Keratinocyte (primary cell): Measurements from ENCODE around the gene TNFSF15. TPM values are rescaled to one million over a fixed set of nuclear protein-coding genes. Genes with fewer than 3 reads are reported as not detected.

Experiments used
- DNase-seq: peaks from one replicate; pipeline ENCODE4 v3.0.0-alpha.2; 2011; ENCODE audit warnings: low read depth, missing footprints, low spot score
- FAIRE-seq: peaks from 2 replicates; lab custom pipeline; 2011; peaks lifted over from hg19 to GRCh38; lab: Jason Lieb, UNC
- H2AFZ ChIP-seq: 2 replicates; pipeline ENCODE4 v1.6.0; 2012; ENCODE audit warnings: low read length, control low read depth, inconsistent platforms; ENCODE audit not compliant: control insufficient read depth
- H3K27ac ChIP-seq: 2 replicates; pipeline ENCODE4 v1.5.1; 2011; ENCODE audit warnings: low read length; ENCODE audit not compliant: control insufficient read depth, insufficient read depth
- H3K27me3 ChIP-seq: 3 replicates; pipeline ENCODE4 v1.6.0; 2011; ENCODE audit warnings: low read length; ENCODE audit not compliant: control insufficient read depth, insufficient read depth; ENCODE audit errors: extremely low read depth
- H3K36me3 ChIP-seq, 2 experiments: 2 replicates in 1 of 2; 3 replicates in 1 of 2; pipeline ENCODE4 v1.5.1; 2011; ENCODE audit warnings: low read length in 2 of 2, mild to moderate bottlenecking in 1 of 2; ENCODE audit not compliant: control insufficient read depth in 2 of 2, insufficient read depth in 2 of 2; ENCODE audit errors: extremely low read depth in 1 of 2
- H3K4me1 ChIP-seq: 3 replicates; pipeline ENCODE4 v1.5.1; 2011; ENCODE audit warnings: low read length; ENCODE audit not compliant: control insufficient read depth, insufficient read depth; ENCODE audit errors: extremely low read depth
- H3K4me2 ChIP-seq: 3 replicates; pipeline ENCODE4 v1.6.0; 2011; ENCODE audit warnings: low read depth, low read length; ENCODE audit not compliant: control insufficient read depth, insufficient read depth; ENCODE audit errors: extremely low read depth
- H3K4me3 ChIP-seq, 3 experiments: fragments of 200-600 bp in 1 of 3; sonication (generic) in 1 of 3; 2 replicates in 2 of 3; 3 replicates in 1 of 3; pipeline ENCODE4 v1.5.1; 2011 to 2016; ENCODE audit warnings: low read length in 3 of 3, mild to moderate bottlenecking in 3 of 3, control low read depth in 2 of 3, inconsistent platforms in 1 of 3, low read depth in 1 of 3, mixed read lengths in 1 of 3, mixed run types in 1 of 3, moderate library complexity in 1 of 3; ENCODE audit not compliant: control insufficient read depth in 2 of 3, insufficient read depth in 2 of 3; ENCODE audit errors: extremely low read depth in 1 of 3
- H3K79me2 ChIP-seq: 2 replicates; pipeline ENCODE4 v1.6.0; 2012; ENCODE audit warnings: low read length; ENCODE audit not compliant: control insufficient read depth, insufficient read depth
- H3K9ac ChIP-seq: 3 replicates; pipeline ENCODE4 v1.6.0; 2011; ENCODE audit warnings: low read length; ENCODE audit not compliant: control insufficient read depth, insufficient read depth; ENCODE audit errors: extremely low read depth
- H3K9me1 ChIP-seq: 3 replicates; pipeline ENCODE4 v1.6.0; 2011; ENCODE audit warnings: low read length; ENCODE audit not compliant: control insufficient read depth, insufficient read depth; ENCODE audit errors: extremely low read depth
- H3K9me3 ChIP-seq: 2 replicates; pipeline ENCODE4 v1.5.1; 2012; ENCODE audit warnings: low read depth, low read length; ENCODE audit not compliant: control insufficient read depth
- H4K20me1 ChIP-seq: 3 replicates; pipeline ENCODE4 v1.6.0; 2011; ENCODE audit warnings: low read length; ENCODE audit not compliant: control insufficient read depth, insufficient read depth; ENCODE audit errors: extremely low read depth
- CTCF ChIP-seq, 3 experiments: IDR thresholded peaks in 1 of 3; conservative IDR thresholded peaks in 1 of 3; optimal IDR thresholded peaks in 1 of 3; 2 replicates in 2 of 3; 3 replicates in 1 of 3; pipeline versions ENCODE3 to v1.5.1; 2011; ENCODE audit warnings: low read length in 3 of 3, mild to moderate bottlenecking in 3 of 3, moderate library complexity in 2 of 3, control low read depth in 1 of 3, inconsistent platforms in 1 of 3; ENCODE audit not compliant: insufficient read depth in 2 of 3; ENCODE audit errors: extremely low read depth in 1 of 3
- EZH2 ChIP-seq: IDR thresholded peaks from one replicate; pipeline ENCODE4 v1.6.1; 2012; ENCODE audit warnings: inconsistent platforms, mild to moderate bottlenecking, low read length, moderate library complexity
- dilution Hi-C: fragments of 300-500 bp; cut with MboI; formaldehyde crosslinking; loops from one replicate; pipeline ENCODE4 v1.7.0; 2020; ENCODE audit warnings: low sequenced_read_pairs; ENCODE audit not compliant: extremely low pct_ligation_motif_present
- polyA plus RNA-seq, 5 experiments: library from polyadenylated mRNA; depleted of rRNA in 3 of 5; stranded (reverse) in 3 of 5; stranded (forward) in 1 of 5; unstranded in 1 of 5; fragments of >200 nt; gene quantifications; 1 replicate in 1 of 5; 2 replicates in 3 of 5; 3 replicates in 1 of 5; pipeline versions ENCODE4 v1.2.1 to v1.2.3, GENCODE V29; 2011 to 2012; ENCODE audit warnings: missing spikeins in 2 of 5, low read depth in 1 of 5, low replicate concordance in 1 of 5

TNFSF15 gene
- polyA plus RNA-seq, 1 donor (not counting 4 experiments of a cell fraction or from before 2014, with no cell fraction given) = 1.1 TPM

DNA sequence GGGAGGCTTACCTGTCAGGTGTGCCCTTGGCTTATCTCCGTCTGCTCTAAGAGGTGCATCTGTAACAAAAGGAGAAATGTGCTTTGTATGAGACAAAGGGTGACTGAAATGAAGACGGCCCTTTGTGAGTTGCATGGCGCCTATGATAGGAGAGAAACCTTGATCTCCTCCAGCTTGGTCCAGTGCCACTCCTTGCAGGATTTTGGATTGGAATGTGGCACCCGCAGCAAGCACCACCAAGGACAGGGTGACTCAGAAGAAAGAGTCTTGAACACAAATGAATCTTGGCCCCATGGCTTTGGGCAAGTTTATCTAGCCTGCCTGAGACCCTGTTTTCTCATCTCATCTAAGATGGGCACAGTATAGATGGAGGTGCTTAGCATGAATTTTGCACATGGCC, 13.4 kb downstream of the TNFSF15 start:
- H3K79me2 ChIP-seq = no peaks in the 10 kb centered on the region
- peaks cover 17% of the 10 kb centered on the region for H3K4me1 ChIP-seq
- FAIRE-seq = no peak
- no peaks in the 10 kb centered on the region for H3K27me3 ChIP-seq
- TF ChIP-seq CTCF (optimal IDR thresholded peaks at IDR 0.05 in 1 of 3, IDR thresholded peaks at IDR 0.05 in 1 of 3, conservative IDR thresholded peaks at IDR 0.05 in 1 of 3; ENCODE audit: extremely low read depth in 1 of 3, insufficient read depth in 2 of 3, low read length in 3 of 3) = no peak
- TF ChIP-seq EZH2 = no peak
- no peak overlapping the region for H3K27ac ChIP-seq
- no peak for DNase-seq
- no peak overlapping the region for H2AFZ ChIP-seq
- H3K4me3 ChIP-seq = no peak overlapping the region
- no peaks in the 10 kb centered on the region for H3K36me3 ChIP-seq
- H3K9me1 ChIP-seq = no peaks in the 10 kb centered on the region
- H3K9me3 ChIP-seq = no peaks in the 10 kb centered on the region
- H3K9ac ChIP-seq = no peak overlapping the region
- H4K20me1 ChIP-seq = no peaks in the 10 kb centered on the region
- H3K4me2 ChIP-seq = no peak overlapping the region
- dilution Hi-C loops = no loop called here

- H3K4me1 ChIP-seq = peaks cover 20% of the 10 kb centered on the region
- DNase-seq = no peak
- TF ChIP-seq EZH2 (no peak), CTCF (optimal IDR thresholded peaks at IDR 0.05 in 1 of 3, IDR thresholded peaks at IDR 0.05 in 1 of 3, conservative IDR thresholded peaks at IDR 0.05 in 1 of 3; ENCODE audit: extremely low read depth in 1 of 3, insufficient read depth in 2 of 3, low read length in 3 of 3) (no peak)
- H3K27me3 ChIP-seq = no peaks in the 10 kb centered on the region
- no peaks in the 10 kb centered on the region for H3K9me3 ChIP-seq
- no peak overlapping the region for H3K4me2 ChIP-seq
- no peak overlapping the region for H2AFZ ChIP-seq
- H3K27ac ChIP-seq = no peak overlapping the region
- no peak overlapping the region for H3K4me3 ChIP-seq
- H4K20me1 ChIP-seq = no peaks in the 10 kb centered on the region
- no peaks in the 10 kb centered on the region for H3K79me2 ChIP-seq
- H3K9ac ChIP-seq = no peak overlapping the region
- H3K9me1 ChIP-seq = no peaks in the 10 kb centered on the region
- dilution Hi-C loops = no loop called here
- no peak for FAIRE-seq
- no peaks in the 10 kb centered on the region for H3K36me3 ChIP-seq
Observed at GRCh38 chr9:114791736-114792135, 14.1 kb downstream of the TNFSF15 start.
